ACC112 (cell line): Measurements from ENCODE around the gene MSANTD7.

Experiments
- H2AFZ ChIP-seq: fragments of 200-600 bp; sonication (generic); one replicate; pipeline ENCODE4 v1.6.0; 2017; ENCODE audit warnings: antibody characterized with exemption, low read length; ENCODE audit not compliant: unreplicated experiment
- H3K27ac ChIP-seq: fragments of 200-600 bp; sonication (generic); 2 replicates; pipeline ENCODE4 v1.5.1; 2014; ENCODE audit warnings: low read depth, mild to moderate bottlenecking, antibody characterized with exemption, low read length, moderate library complexity
- H3K27me3 ChIP-seq: fragments of 200-600 bp; sonication (generic); 2 replicates; pipeline ENCODE4 v1.6.1; 2014; ENCODE audit warnings: mild to moderate bottlenecking, antibody characterized with exemption, low read length, moderate library complexity, mixed read lengths; ENCODE audit not compliant: insufficient read depth
- H3K36me3 ChIP-seq: fragments of 200-600 bp; sonication (generic); 2 replicates; pipeline ENCODE4 v1.6.1; 2016; ENCODE audit warnings: mild to moderate bottlenecking, antibody characterized with exemption, low read length, moderate library complexity, mixed read lengths; ENCODE audit not compliant: insufficient read depth
- H3K4me1 ChIP-seq: fragments of 200-600 bp; sonication (generic); one replicate; pipeline ENCODE4 v1.6.1; 2016; ENCODE audit warnings: low read length, mixed read lengths; ENCODE audit not compliant: insufficient read depth, unreplicated experiment, control insufficient read depth
- H3K4me3 ChIP-seq: fragments of 200-600 bp; sonication (generic); 2 replicates; pipeline ENCODE4 v1.5.1; 2014; ENCODE audit warnings: mild to moderate bottlenecking, low read depth, low read length
- H3K79me2 ChIP-seq: fragments of 200-600 bp; sonication (generic); one replicate; pipeline ENCODE4 v1.6.0; 2016; ENCODE audit warnings: low read length; ENCODE audit not compliant: control insufficient read depth, unreplicated experiment, insufficient read depth

The MSANTD7 gene

DNA sequence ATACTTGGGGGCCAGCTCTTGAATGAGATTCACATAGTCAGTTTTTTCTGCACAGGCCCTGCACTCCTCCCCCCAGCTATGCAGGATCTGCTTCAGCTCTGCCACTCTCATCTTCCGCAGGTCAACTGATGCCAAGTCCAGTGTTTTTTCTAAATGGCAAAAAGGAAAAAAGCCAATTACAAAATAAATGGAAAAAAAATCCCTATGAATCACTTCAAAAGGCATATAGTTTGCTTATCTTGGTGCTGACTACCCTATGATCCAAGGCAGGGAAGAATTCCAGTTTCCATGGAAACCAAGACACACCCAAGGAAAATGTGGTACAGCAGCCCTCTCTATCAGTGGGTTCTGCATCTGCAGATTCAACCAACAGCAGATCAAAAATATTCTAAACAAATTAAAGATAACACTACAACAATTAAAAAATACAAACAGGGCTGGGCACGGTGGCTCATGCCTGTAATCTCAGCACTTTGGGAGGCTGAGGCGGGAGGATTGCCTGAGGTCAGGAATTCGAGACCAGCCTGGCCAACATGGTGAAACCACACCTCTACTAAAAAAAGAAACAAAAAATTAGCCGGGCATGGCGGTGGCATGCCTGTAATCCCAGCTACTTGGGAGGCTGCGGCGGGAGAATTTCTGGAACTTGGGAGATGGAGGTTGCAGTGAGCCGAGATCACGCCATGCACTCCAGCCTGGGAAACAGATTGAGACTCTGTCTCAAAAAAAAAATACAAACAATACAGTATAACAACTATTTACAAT lies 17.9 kb upstream of the MSANTD7 start:
- no peaks in the 10 kb centered on the region for H3K79me2 ChIP-seq
- H3K4me3 ChIP-seq = no peak overlapping the region
- H3K27me3 ChIP-seq = no peaks in the 10 kb centered on the region
- no peaks in the 10 kb centered on the region for H3K36me3 ChIP-seq
- peaks cover 13% of the 10 kb centered on the region for H3K4me1 ChIP-seq
- H2AFZ ChIP-seq = no peak overlapping the region
- H3K27ac ChIP-seq = 0 out of 2 replicates have a peak overlapping the region, but pooled peaks have one; percentile 23

- Histone ChIP-seq H2AFZ (no peak overlapping the region), H3K36me3 (no peaks in the 10 kb centered on the region), H3K27ac (no peak overlapping the region), H3K79me2 (no peaks in the 10 kb centered on the region), H3K4me3 (no peak overlapping the region), H3K27me3 (no peaks in the 10 kb centered on the region), H3K4me1 (peaks cover 13% of the 10 kb centered on the region)
Measured at GRCh38 chr10:14820775-14821154, 17.3 kb upstream of the MSANTD7 start.

- Histone ChIP-seq H3K79me2 (no peaks in the 10 kb centered on the region), H3K4me3 (no peak overlapping the region), H2AFZ (no peak overlapping the region), H3K36me3 (no peaks in the 10 kb centered on the region), H3K27ac (no peak overlapping the region), H3K27me3 (0 out of 2 replicates have a peak, but pooled peaks cover 3% of the 10 kb centered on the region), H3K4me1 (peaks cover 13% of the 10 kb centered on the region)
Measured at GRCh38 chr10:14821635-14822375, 16.3 kb upstream of the MSANTD7 start.

DNA sequence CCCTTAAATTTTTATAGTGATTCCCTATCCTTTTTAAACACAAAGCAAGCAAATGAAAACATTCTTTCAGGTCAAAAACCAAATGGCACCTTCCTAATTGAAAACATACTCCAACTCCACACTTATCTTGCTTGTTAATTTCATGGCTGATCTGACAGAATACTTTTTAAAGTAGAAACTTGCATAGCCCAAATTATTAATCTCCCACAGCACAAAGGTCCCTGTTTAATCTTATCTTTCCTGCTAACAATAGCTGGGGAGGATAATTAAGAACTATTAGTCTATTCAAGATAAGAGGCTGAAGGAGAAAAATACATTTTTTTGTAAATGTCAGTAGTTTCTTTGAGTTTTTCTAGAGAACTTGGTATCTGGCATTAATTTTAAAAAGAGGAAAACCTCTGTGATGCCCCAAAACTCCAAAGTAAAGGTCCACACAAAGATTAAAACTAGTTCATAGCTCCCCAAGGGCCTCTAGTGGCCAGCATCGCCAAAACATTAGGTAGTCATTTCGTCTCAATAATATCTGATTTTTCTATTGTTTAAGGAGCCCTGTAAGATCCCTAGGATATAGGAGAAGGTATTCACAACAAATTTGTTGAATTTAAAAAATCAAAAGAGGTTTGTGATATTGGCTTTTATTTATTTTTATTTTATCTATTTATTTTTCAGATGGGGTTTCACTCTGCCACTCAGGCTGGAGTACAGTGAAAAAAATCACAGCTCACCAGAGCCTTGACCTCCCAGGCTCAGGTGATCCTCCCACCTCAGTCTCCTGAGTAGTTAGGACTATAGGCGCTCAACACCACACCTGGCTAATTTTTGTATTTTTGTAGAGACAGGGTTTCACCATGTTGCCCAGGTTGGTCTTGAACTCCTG lies 15.0 kb upstream of the MSANTD7 start:
- Histone ChIP-seq H3K36me3 (no peaks in the 10 kb centered on the region), H3K4me1 (peaks cover 13% of the 10 kb centered on the region), H3K79me2 (no peaks in the 10 kb centered on the region), H2AFZ (no peak overlapping the region), H3K27me3 (0 out of 2 replicates have a peak, but pooled peaks cover 3% of the 10 kb centered on the region), H3K4me3 (no peak overlapping the region), H3K27ac (no peak overlapping the region)

- Histone ChIP-seq H3K79me2 (no peaks in the 10 kb centered on the region), H3K27ac (no peak overlapping the region), H3K36me3 (no peaks in the 10 kb centered on the region), H3K4me3 (no peak overlapping the region), H3K27me3 (0 out of 2 replicates have a peak, but pooled peaks cover 3% of the 10 kb centered on the region), H2AFZ (no peak overlapping the region), H3K4me1 (peaks cover 13% of the 10 kb centered on the region)
Measured at GRCh38 chr10:14823966-14824365, 14.1 kb upstream of the MSANTD7 start.

- H3K4me1 ChIP-seq = no peaks in the 10 kb centered on the region
- H3K79me2 ChIP-seq = no peaks in the 10 kb centered on the region
- 0 out of 2 replicates have a peak, but pooled peaks cover 3% of the 10 kb centered on the region for H3K27me3 ChIP-seq
- no peaks in the 10 kb centered on the region for H3K36me3 ChIP-seq
- H2AFZ ChIP-seq = no peak overlapping the region
- H3K4me3 ChIP-seq = no peak overlapping the region
- no peak overlapping the region for H3K27ac ChIP-seq
Measured at GRCh38 chr10:14826076-14826829, 11.9 kb upstream of the MSANTD7 start.

GRCh38 chr10:14833106-14833505 lies 5.0 kb upstream of the MSANTD7 start:
- H3K36me3 ChIP-seq = no peaks in the 10 kb centered on the region
- no peak overlapping the region for H3K4me3 ChIP-seq
- H3K4me1 ChIP-seq = peaks cover 6% of the 10 kb centered on the region
- no peak overlapping the region for H2AFZ ChIP-seq
- H3K79me2 ChIP-seq = peaks cover under 1% of the 10 kb centered on the region
- no peak overlapping the region for H3K27ac ChIP-seq
- H3K27me3 ChIP-seq = no peaks in the 10 kb centered on the region

GRCh38 chr10:14836208-14836607 lies 1.9 kb upstream of the MSANTD7 start:
- Histone ChIP-seq H3K27me3 (no peaks in the 10 kb centered on the region), H3K4me3 (no peak overlapping the region), H2AFZ (no peak overlapping the region), H3K4me1 (peaks cover 9% of the 10 kb centered on the region), H3K36me3 (peaks cover 9% of the 10 kb centered on the region), H3K27ac (no peak overlapping the region), H3K79me2 (peaks cover 30% of the 10 kb centered on the region)

DNA sequence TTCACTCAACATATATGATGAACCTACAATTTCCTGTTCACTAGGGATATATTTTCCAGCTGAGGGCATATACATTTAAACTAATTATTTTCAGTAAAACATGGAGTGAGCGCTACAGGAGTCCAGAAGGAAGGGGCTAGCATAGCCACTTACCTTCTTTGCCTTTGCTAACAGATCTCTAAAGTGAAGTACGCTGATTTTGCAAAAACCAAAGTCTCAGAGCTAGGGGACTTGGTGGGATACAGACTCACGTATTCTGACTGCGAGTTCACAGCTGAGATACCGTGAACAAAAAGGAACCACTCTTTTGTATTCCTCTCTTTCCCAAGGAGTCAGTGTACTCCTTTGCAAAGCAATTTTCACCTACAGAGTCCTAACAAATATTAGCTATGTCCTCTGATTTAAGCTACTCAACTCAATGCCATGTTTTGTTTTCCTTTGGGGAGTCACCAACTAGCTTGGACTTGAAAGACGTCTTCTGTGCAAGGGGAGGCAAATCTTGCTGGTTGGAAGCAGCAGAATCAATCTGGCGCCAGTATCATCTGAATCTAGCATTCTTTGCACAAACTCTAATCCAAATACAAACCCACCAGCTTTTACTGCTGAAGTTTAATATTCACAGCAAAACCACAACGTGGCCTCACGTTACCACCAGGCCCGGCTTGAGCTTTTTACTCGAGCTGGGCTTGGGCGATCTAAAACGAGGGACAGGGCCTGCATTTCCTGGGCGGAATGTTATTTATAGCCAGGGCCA lies 926 bp upstream of the MSANTD7 start:
- Histone ChIP-seq H3K4me3 (peak overlapping the region; percentile 84), H3K36me3 (peaks cover 15% of the 10 kb centered on the region), H3K79me2 (peaks cover 30% of the 10 kb centered on the region), H3K27ac (peak overlapping the region; percentile 23), H3K4me1 (peaks cover 9% of the 10 kb centered on the region), H2AFZ (peak overlapping the region; percentile 93), H3K27me3 (no peaks in the 10 kb centered on the region)
